Activated CD8-positive, alpha-beta memory T cell treated with anti-CD3 and anti-CD28 coated beads, Interleukin-2, amount 50 U/mL, for 48 hours (primary cell): Measurements from ENCODE around the gene KRT5.
"Not testable (repeated sequence)": the region's sequence is repeated elsewhere in the genome, so short reads cannot be mapped to it uniquely, and the experiment has no call there.

Source experiments
- DNase-seq: peaks from one replicate; pipeline ENCODE4 v3.0.0-alpha.2; 2020

KRT5 gene

DNA sequence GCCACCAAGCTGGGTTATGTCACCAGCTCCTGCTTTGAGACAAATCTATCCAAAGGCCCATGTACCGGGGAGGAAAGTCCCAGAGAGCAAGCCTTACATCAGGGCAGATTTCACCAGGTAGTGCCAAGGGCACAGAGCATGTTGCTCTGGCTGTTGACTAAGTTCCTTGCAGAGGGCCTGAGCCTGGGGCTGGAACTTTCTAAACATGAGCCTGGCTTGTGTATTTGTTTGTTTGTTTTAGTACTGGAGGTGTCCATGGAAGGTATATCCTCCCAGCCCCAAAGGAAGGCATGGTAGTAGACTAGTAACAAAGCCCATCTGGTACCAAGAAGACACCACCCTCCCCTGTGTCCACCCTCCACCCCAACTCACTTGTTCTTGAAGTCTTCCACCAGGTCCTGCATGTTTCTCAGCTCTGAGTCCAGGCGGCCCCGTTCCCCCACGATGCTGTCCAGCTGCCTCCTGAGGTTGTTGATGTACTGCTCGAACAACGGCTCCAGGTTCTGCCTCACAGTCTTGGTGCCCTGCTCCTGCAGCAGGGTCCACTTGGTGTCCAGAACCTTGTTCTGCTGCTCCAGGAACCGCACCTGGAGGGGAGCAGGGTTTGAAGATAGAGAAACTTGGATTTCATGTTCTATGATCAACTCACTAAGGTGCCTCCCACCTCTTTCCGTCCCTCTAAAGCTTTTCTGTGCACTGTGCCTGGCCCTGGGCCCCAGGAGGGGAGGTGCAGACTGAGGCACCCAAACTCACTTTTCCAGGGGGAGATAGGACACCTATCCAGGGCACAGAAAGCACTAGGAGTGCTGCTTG lies 1.4 kb downstream of the KRT5 start:
- no peak for DNase-seq

DNA sequence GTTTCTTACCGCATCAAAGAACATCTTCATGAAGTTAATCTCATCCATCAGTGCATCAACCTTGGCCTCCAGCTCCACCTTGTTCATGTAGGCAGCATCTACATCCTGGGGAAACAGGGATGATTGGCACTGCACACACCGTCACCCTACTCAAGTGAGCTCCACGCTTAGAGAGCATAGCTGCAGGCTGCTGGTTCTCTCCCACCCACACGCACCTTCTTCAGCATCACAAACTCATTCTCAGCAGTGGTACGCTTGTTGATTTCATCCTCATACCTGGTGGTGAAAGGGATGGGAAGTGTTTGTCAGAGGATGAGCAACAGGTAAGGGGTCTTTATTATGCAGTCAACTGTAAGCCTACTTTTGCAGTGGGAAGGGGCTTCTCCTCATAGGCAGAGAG lies 2.3 kb downstream of the KRT5 start:
- DNase-seq = no peak

DNA sequence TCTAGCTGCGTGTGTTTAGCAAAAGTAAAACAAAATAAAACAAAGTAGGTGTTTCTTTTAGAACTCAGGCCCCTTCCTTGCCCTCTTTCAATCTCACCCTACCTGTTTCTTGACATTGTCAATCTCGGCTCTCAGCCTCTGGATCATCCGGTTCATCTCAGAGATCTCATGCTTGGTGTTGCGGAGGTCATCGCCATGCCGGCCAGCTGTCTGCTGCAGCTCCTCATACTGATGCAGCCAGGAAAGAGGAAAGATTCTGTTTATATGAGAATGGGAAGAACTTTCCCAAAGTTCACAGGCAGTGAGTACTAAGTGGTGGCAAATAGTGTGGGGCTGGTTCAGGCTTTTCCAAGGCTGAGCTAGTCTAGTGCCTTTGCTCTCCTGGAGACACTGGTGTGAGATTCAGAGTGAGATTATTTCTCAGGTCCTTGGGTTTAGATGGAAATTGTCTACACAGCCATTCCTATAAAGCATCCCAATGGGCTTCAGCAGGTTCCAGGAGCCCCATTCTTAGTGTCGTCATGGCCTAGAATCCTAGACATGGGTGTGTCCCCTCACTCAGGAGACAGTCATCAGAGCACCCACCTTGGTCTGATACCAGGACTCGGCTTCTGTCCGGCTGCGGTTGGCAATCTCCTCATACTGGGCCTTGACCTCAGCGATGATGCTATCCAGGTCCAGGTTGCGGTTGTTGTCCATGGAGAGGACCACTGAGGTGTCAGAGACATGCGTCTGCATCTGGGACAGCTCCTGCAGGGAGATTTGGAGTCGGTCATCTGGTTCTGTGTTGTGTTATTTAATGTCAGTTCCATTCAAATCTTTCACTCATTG lies 3.0 kb downstream of the KRT5 start:
- DNase-seq = no peak

DNA sequence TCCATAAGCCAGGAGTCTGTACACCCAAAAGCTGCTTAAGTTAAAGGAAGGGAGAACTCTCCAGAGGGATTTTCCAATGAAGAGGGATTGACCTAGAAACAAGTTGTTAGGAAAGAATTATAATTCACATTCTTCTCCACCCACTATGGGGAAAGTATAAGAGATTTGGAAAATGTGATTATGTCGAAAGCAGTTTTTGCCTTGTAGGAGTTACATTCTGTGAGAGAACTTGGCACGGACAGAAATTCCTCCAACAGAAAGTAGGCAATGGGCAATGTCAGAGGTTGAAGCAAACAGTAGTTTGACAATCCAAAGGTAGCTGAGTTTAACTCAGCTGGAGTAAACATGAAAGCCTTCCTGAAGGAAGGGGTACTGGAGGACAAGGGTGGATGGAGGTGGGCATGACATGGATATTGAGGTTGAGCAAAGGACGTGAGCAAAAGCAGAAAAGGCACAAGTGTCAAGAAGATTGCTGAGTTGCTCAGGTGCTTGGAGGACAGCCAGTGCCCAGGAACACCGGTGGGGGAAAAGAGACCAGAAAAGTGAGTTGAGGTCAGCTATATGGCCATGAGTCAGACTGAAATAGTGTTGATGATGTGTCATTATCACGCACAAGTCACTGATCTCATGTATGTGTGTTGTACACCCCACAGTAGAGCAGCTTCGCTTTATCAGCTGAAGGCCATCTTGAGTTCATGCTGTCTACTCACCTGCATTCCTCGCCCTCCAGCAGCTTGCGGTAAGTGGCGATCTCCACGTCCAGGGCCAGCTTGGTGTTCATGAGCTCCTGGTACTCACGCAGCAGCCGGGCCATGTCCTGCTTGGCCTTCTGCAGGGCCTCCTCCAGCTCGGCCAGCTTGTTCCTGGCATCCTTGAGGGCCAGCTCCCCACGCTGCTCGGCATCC lies 4.0 kb downstream of the KRT5 start:
- DNase-seq = no peak

DNA sequence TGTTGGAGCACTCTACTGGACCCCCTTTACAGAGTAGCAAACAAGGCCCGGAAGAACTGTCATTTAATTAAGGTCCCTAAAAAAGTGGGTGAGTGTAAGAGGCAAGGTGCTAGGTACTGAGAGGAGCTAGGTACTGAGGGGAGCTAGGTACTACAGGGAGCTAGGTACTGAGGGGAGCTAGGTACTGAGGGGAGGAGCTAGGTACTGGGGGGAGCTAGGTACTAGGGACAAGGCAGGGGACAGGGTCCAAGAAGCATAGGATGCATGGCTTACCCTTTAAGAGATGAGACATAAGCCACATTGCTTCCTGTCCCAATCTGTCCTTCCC lies 4.9 kb downstream of the KRT5 start:
- no peak for DNase-seq

DNA sequence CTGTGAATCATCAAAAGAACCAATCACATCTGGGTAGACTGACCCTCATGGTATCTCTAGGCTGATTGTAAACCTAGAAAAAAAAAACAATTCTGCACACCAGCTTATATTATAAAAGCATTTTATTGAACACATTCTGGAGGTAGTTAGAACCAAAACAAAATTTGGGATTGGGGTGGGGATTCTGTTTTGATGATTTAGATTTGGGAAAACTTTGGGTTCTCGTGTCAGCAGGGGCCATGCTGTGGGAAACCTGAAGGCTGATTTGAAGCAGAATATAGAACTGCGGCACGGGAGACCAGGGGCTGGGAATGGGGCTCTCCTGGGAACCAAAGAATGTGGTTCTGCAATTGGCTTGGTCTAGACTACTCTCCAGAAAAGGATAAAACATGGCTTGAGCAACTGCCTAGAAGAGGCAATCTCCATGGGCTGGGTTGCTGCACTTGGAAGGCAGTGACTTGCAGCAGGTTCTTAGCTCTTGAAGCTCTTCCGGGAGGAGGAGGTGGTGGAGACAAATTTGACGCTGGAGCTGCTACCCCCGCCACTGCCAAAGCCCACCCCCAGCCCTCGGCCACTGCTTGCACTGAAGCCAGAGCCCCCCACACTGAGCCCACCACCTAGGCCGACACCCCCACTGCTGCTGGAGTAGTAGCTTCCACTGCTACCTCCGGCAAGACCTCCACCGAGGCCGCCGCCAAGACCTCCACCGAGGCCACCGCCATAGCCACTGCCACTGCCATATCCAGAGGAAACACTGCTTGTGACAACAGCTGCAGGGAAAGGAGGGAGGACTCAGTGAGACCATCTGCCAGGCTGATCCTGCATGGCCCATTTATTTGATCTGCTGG lies 5.5 kb downstream of the KRT5 start:
- no peak for DNase-seq

DNA sequence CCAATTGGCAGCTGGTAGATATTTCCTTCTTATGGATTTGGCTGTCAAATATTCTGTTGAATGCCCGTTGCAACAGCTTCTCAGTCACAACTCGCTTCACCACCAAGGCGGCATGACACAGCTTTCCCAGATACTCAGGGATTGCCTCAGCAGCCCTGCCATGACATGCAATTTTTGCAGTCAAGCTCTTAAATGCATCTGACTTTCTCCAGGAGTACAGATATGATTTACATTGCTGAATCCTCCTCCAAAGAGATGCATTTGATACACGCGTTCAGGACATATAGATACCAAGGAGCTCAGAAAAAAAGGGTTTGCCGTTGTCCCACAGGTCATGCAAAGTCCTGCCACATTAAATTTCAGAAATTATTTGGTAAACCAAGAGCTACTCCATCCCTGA lies 6.5 kb downstream of the KRT5 start:
- DNase-seq = no peak

DNA sequence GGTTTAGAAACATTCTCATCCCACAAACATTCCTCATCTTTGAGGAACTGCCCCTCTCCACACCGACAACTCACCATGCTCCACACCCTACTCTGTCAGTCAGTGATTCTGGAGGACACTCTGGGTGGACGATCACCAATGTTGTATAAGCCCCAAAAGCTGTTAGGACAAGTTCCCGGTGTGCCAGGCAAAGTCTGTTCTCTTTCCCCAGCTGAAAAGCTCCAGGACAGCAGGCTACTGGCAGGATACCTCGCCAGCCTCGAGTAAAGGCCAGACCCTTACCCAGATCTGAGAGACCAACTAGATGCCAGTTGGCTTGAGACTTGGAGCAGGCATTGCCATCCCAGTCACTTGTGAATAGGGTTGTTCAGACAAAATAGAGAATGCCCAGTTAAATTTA lies 12.0 kb downstream of the KRT5 start:
- DNase-seq = no peak

DNA sequence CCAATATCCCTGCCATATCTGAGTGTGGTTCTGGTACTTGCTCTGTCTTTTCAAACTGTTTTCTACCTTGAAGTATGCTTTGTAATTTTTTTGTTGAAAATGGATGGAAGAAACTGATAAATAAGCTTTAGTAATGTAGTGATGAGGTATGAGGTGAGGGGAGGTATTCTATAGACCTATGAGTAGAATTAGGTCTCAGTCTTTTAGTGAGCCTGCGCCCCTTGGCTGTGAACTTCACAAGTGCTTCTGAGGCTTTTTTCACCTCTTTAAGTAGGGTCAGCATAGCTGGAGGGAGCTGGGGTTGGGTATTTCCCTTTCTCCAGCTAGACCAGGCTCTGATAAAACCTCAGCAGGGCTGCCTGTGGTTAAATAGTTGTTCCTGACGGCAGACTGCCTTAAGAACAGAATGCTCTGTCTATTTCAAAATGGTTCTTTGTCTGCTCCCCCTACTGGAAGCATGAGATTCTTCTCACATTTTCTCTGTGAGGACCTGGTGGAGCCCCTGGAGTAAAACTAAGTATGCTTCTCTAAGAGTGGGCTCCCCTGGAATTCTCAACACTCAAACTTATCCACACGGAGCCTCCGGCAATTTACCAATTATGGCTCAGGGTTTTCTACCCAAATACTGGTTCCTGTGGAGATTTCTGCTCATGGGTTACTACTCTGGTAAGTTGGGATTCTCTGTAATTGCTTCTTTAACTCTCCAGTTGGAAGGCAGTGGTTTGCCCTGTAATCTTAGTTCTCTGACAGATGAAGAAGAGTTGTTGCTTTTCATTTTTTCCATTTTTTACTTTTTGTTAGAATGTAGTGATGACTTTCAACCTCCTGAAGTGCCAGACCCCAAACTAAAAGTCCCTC lies 13.1 kb downstream of the KRT5 start:
- no peak for DNase-seq

DNA sequence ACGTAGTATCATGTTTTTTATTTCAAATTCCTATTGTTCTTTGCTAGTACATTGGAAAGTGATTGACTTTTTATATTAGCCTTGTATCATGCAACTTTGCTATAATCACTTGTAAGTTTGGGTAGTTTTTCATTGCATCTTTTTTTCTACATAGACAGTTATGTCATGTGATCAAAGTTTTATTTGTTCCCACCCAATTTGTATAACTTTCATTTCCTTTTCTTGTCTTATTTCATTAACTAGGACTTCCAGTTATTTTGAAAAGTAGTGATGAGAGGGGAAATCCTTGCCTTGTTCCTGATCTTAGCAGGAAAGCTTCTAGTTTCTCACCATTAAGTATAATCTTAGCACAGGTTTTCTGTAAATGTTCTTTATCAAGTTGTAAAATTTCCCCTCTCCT lies 17.3 kb downstream of the KRT5 start:
- DNase-seq = no peak

DNA sequence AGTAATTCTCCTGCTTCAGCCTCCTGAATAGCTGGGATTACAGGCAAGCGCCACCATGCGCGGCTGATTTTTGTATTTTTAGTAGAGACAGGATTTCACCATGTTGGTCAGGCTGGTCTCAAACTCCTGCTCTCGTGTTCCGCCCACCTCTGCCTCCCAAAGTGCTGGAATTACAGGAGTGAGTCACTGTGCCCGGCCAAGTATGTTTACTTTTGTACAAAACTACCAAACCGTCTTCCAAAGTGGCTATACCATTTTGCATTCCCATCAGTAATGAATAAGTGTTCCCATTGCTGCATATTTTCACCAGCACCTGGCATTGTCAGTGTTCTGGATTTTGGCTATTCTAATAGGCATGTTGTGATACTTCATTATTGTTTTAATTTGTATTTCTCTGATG lies 18.7 kb downstream of the KRT5 start:
- no peak for DNase-seq

DNA sequence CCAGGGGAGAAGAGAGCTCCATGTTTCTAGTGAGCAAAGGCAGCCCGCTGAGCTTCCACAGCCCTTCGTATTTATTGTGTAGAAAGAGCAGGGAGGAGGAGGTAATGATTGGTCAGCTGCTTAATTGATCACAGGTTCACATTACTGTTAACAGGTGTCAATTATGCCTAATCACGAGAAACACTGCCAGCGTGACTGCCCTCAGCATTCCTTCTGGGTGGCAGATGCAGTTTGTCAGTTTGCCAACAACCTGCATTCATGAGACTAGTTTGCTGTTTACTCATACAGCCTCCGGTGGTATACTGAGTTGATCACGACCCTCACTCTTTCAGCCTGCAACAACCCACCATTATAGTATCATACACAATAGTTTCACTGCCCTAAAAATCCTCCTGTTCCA lies 19.6 kb downstream of the KRT5 start:
- not testable (repeated sequence) for DNase-seq

DNA sequence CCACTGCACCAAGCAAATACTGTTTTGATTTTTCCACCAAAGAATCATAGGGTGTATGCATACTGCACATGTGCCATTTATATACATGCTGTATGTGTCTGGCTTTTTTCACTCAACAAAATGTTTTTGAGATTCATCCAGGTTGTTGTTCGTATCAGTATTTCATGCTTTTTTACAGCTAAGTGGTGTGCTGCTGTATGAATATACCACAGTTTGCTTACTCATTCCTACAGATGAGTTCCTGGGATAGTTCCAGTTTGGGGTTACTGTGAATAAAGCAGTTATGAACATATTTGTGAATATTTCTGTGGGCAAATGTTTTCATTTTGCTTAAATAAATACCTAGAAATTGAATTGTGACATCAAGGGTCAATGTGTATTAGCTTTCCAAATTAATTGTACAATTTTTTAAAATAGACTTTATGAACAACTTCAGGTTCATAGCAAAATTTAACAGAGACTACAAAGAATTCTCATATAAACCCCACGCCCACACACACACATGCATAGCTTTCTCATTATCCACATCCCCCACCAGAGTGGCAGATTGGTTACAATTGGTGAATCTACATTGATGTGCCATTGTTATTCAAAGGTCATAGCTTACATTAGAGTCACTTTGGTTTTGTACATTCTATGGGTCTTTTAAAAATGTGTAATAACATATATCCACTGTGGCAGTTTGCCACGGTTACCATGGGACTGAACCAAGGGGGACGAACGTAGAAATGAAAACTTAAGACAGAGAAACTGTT lies 20.2 kb downstream of the KRT5 start:
- DNase-seq = no peak

DNA sequence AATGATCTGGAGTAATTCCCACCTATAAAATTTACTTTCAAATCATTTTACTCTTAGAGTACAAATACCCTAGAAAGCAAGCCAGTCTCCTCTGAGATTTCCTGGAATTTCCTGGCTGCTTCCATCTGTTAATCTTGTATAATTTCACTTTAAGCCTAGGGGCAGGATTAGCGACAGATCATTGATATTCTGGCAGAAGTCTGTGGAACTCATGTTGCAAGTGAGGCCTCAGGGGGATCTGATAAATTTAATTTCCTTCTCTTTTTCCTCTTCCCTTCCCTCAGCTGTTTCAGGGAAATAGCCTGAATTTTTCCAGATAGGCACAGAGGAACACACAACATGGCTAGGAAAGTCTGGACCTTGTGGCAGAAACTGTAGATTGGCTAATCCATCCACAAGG lies 21.2 kb downstream of the KRT5 start:
- DNase-seq = no peak

DNA sequence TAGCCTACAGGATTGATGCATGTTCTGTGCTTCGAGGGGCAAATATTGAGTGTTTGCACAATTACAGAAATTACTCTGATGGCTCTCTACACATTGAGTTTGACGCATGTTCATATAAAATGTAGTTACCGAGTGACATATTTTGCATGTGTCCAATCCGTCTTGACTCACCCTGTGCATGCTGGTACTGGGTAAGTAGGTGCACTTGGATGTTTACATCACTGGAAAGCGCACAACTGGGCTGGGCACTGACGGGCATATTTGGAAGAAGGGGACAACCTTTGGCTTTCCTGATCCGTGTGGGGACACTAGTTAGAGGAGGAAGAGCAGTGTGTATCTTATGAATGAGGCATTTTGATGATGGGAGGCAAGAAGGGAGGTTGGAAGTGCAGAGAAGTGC lies 22.2 kb downstream of the KRT5 start:
- no peak for DNase-seq

DNA sequence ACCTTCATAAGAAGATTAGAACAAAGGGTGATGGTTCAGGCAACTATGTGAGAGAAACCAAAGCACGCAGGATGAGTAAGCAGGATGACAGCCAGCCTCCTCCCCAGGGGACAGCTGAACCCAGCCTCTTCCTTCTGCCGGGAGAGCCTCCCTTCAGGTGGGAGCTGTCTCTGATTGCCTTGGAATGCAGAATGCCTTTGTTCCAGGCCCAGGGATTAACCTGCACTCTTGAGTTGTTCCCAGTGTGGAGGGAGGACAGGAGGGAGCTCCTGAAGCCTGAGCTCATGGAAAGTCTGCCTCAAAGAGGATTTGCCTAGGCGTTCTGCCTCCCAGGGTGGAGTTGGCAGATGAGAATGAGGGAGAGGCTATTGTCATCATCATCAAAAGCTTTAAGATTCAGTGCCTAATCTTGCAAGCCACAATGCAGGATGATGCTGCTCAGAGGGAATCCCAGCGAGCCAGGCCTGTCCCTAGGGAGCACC lies 23.6 kb downstream of the KRT5 start:
- DNase-seq = no peak

DNA sequence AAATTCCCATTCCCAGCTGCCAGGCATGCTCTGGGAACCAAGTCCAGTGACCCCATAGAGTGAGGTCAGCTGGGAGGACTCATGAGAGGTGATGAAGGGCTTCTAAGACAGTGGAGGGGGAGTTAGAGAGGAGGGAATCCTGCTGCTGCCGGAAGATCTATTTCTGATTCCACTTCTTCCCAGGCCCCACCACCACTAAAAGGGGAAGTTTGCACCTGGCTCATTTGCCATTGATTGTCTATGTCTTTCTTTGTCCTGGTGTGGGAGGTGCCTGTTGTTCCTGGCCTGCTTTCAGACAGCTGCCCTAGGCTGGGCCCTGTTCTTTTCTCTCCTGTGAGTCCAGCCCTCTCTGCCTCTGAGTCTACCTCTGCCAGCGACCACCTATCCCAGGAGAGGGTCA lies 24.1 kb downstream of the KRT5 start:
- DNase-seq = no peak

DNA sequence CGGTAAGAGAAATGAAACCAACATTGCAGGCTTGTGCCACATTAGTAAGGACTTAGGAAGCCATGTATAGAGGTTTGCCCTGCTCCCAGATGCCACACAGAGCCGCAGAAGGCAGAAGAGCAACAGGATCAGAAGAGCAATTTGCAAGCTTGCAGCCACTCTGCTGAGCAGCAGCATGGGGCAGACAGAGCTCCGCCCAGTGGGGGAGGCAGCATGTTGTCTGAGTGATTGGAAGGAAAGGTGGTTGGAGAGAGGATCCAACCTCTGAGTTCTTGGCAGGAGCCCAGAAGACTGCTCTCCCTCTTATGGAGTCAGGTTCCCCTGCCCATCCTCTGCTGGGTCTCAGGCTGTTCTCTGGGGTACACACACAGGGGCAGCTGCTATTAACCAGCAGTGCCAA lies 24.8 kb downstream of the KRT5 start:
- no peak for DNase-seq

DNA sequence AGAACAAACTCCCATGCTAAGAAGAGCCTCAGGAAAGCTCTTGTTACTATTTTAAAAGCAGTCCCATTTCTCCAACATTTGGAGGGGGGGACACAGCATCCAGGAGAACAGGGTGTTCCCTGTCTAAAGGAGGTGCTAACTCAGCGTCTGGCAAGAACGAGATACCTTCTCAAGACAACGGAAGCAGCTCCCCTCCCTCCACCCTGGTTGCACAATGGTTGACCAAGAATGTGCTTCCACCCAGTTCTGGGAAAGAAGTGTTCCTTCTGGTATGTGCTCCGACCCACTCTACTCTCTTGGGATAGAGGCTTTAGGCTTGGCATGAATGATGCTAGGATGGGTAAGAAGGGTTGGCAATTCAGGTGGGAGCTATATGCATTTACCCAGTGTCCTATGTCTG lies 25.7 kb downstream of the KRT5 start:
- no peak for DNase-seq

DNA sequence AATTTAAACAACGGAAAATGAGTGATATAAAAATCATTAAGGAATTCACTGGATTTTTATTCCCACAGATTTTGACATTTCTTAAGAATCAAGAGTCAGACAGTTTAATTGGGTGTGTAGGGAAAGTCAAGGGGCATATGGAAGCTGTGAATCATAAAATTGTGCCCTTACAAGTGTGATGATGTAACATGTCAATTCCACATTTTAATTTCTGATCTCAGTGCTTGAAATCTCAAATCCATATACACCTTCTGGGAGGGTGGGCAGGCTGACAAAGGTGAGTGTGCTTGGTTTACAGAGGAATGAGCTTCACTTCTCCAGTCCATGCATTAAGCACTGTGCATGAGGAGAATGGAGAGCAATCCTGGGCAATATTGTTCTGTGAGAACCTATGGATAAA lies 26.1 kb downstream of the KRT5 start:
- no peak for DNase-seq

DNA sequence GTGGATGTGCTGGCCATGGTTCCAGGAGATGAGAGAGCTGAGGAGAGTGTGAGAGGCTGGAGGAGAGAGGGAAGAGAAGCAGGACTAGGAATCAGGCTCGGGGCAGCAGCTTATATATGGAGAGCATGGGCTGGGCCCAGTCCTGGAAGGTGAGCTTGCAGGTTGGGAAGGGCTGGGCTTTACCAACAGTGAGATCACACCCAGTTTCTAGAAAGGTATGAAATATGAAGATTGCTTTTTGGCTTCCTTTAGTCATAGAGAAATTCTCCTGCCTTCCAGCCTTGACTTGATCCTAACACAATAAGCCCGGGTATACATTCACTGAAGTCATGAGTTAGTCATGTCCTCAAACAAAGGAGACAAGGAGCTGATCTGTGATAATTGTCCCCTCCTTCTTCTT lies 27.0 kb downstream of the KRT5 start, which contains the start of gene KRT6A:
Gene KRT6A (minus strand): TSS at position 86 of the 400 bp plus-strand sequence. CDS start 69 bp downstream, at position 17.
- DNase-seq = no peak
